Measurements from ENCODE around the gene NF2. TPM values are rescaled to one million over a fixed set of nuclear protein-coding genes. Genes with fewer than 3 reads are reported as not detected.

NF2 gene
- total RNA-seq, 6 experiments from 2014 or later = 9.6 to 24.8 (median 14.0) TPM

- DNase-seq = no peak
- 16% methylated on average over 11 of the region's 14 CpGs for WGBS (ENCODE audit: insufficient coverage, low coverage, low lambda C conversion rate, missing lambda C conversion rate)
- peak; percentile 32 to 54 (median 46) for ATAC-seq
- H3K9me3 ChIP-seq = no peaks in the 10 kb centered on the region
- intact Hi-C loops (cut with DNase I) = no loop called here
- TF ChIP-seq CTCF (IDR thresholded peaks at IDR 0.05) (peak in 1 of 4 donors; percentile 8), POLR2A (IDR thresholded peaks at IDR 0.05) (no peak)
- no peaks in the 10 kb centered on the region for H3K27me3 ChIP-seq
- H3K4me3 ChIP-seq = no peak overlapping the region
- H3K4me1 ChIP-seq = no peaks in the 10 kb centered on the region
- H3K27ac ChIP-seq = no peak overlapping the region
- H3K36me3 ChIP-seq = no peaks in the 10 kb centered on the region
Observed at GRCh38 chr22:29701155-29701999, 97.9 kb downstream of the NF2 start.

- peak in 1 of 4 donors; percentile 18 for ATAC-seq
- H3K27ac ChIP-seq = no peak overlapping the region
- no peaks in the 10 kb centered on the region for H3K9me3 ChIP-seq
- no peaks in the 10 kb centered on the region for H3K36me3 ChIP-seq
- no peak for TF ChIP-seq POLR2A (IDR thresholded peaks at IDR 0.05)
- no peak overlapping the region for H3K4me3 ChIP-seq
- WGBS (ENCODE audit: insufficient coverage, low coverage, low lambda C conversion rate, missing lambda C conversion rate) = 39% methylated on average over 6 of the region's 14 CpGs
- no peaks in the 10 kb centered on the region for H3K27me3 ChIP-seq
- no peaks in the 10 kb centered on the region for H3K4me1 ChIP-seq
- intact Hi-C loops (cut with DNase I) = no loop called here
- no peak for DNase-seq
Observed at GRCh38 chr22:29702000-29702930, 98.8 kb downstream of the NF2 start.

GRCh38 chr22:29702931-29703501, 99.6 kb downstream of the NF2 start:
- ATAC-seq (no peak), DNase-seq (no peak)
- no peaks in the 10 kb centered on the region for H3K9me3 ChIP-seq
- TF ChIP-seq CTCF (IDR thresholded peaks at IDR 0.05) (no peak), POLR2A (IDR thresholded peaks at IDR 0.05) (no peak)
- H3K4me1 ChIP-seq = no peaks in the 10 kb centered on the region
- H3K4me3 ChIP-seq = no peak overlapping the region
- no peak overlapping the region for H3K27ac ChIP-seq
- 17% methylated on average over 2 of the region's 19 CpGs for whole genome bisulfite sequencing (ENCODE audit: insufficient coverage, low coverage, low lambda C conversion rate, missing lambda C conversion rate)
- H3K36me3 ChIP-seq = no peaks in the 10 kb centered on the region
- H3K27me3 ChIP-seq = no peaks in the 10 kb centered on the region
- intact Hi-C loops (cut with DNase I) = no loop called here

- 21% methylated on average over 3 of the region's 7 CpGs for WGBS (ENCODE audit: insufficient coverage, low coverage, low lambda C conversion rate, missing lambda C conversion rate)
- intact Hi-C loops (cut with DNase I) = no loop called here
- H3K36me3 ChIP-seq = no peaks in the 10 kb centered on the region
- H3K27ac ChIP-seq = no peak overlapping the region
- TF ChIP-seq POLR2A (IDR thresholded peaks at IDR 0.05) = no peak
- no peak for TF ChIP-seq CTCF (IDR thresholded peaks at IDR 0.05)
- no peaks in the 10 kb centered on the region for H3K9me3 ChIP-seq
- no peak overlapping the region for H3K4me3 ChIP-seq
- ATAC-seq (no peak), DNase-seq (no peak)
- H3K4me1 ChIP-seq = no peaks in the 10 kb centered on the region
- no peaks in the 10 kb centered on the region for H3K27me3 ChIP-seq
Observed at GRCh38 chr22:29703569-29704195, 100.2 kb downstream of the NF2 start.

Data from right lobe of liver (tissue), 6 donors.